Erythroblast (primary cell): ENCODE data around the gene TYMP.

ENCODE experiments used
- DNase-seq, 2 experiments: peaks; one replicate each; lab custom pipeline; 2025; lab: John Stamatoyannopoulos, UW
- GATA1 ChIP-seq: IDR thresholded peaks from 2 replicates; pipeline ENCODE4 v1.6.1; 2011; ENCODE audit warnings: low read depth, mild to moderate bottlenecking, control low read depth, low read length, moderate library complexity
- POLR2A ChIP-seq: IDR thresholded peaks from 2 replicates; pipeline ENCODE4 v1.6.1; 2011; ENCODE audit warnings: mild to moderate bottlenecking, low read length

The TYMP gene

DNA sequence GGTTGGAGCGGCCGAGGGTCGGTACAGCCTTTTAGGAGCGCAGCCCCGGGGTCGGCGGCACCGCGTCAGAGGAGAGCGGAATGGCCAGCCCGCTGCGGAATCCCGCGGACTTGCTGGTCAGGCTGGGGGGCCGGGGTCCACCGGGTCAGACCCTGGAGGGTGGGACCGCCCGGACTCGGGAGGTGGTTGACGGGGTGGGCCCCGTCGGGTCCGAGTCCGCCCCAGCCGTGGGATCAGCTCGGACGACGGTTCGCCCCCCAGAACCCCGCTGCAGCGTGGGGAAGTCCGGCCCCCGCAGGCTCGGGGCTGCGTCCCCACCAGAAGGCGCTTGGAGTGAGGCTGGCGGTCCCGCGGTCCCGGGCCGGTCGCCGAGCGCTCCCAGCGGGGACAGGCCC, 48.8 kb downstream of the TYMP start:
- no peak for DNase-seq
- no peak for TF ChIP-seq GATA1

DNA sequence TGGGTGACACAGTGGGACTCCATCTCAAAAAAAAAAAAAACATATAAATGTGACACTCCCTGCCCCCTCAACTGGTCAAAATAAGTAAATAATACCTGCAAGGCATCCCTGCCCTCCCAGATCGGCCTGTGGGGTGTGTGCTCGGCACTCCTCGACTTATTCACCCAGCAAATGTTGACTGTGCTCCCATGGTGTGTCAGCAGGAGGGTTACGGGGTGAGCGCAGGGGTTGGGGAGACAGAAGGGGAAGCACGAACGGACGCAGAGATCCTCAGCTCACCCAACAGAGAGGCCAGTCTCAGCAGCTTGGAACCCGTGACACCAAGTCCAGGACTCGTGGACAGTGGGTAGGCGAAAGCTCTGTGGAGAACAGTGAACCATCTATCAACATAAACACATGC, 50.1 kb downstream of the TYMP start:
- DNase-seq: no peak
- TF ChIP-seq POLR2A (no peak), GATA1 (no peak)

DNA sequence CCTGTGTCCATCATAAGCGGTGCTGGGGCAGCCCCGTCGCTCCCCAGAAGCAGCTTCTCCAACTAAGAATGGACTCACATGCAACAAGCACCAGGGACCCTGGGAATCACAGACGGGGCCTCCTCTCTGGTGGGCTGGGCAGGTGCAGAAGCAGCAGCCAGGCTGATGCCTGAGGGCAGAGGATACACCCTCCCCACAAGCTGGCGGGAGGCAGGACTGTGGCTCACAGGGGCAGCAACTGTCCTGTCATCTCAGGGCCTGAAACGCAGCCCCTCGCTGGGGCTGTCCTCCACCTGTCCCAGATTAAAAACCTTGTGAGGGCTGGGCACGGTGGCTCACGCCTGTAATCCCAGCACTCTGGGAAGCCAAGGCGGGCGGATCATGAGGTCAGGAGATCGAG, 51.9 kb downstream of the TYMP start:
- no peak for DNase-seq
- no peak for TF ChIP-seq POLR2A
- no peak for TF ChIP-seq GATA1

DNA sequence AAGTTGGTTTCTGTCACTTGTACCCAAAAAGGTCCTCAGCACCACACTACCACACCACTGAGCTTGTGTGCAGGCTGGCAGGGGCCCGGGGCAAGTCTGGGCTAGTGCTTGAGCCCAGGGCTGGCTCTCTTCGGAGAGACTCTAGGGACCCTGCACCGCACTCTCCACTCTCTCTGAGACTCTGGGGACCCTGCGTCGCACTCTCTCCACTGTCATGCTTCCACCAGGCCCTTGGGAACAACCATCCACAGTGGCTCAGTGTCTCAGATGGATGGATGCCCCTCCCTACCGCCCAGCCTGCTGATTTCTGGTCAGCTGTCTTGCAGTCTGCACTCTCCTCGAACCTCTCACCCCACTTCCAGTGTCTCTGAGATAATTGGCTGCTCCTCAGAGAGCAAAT, 52.9 kb downstream of the TYMP start:
- DNase-seq: no peak
- TF ChIP-seq POLR2A (no peak), GATA1 (no peak)
